Measurements from ENCODE around the gene TBCE. TPM values are rescaled to one million over a fixed set of nuclear protein-coding genes. Genes with fewer than 3 reads are reported as not detected.

The TBCE gene
- total RNA-seq, 1 experiment from 2014 or later, result 41.6 TPM

GRCh38 chr1:235470741-235471439, 103.7 kb downstream of the TBCE start:
- no peaks in the 10 kb centered on the region for H4K20me1 ChIP-seq (ENCODE audit: control insufficient read depth, insufficient read depth, insufficient read length)
- no peak overlapping the region for H4K91ac ChIP-seq (ENCODE audit: insufficient read length, low read depth, low read length)
- H3K4me2 ChIP-seq (ENCODE audit: insufficient read depth, insufficient read length, low read length), result no peak overlapping the region
- H2BK5ac ChIP-seq (ENCODE audit: insufficient read length, low read length), result no peak overlapping the region
- H3K27ac ChIP-seq (ENCODE audit: insufficient read length, low read depth, low read length), result no peak overlapping the region
- Mint-ChIP-seq H3K27ac (no peak overlapping the region), H3K4me3 (no peak overlapping the region), H3K36me3 (ENCODE audit: insufficient read depth in 1 of 3, low read depth in 3 of 3) (peaks cover 2 to 27% (median 26%) of the 10 kb centered on the region in 3 experiments; a peak in 6 of 7 replicates), H3K9me3 (no peaks in the 10 kb centered on the region), H3K27me3 (ENCODE audit: low read depth) (no peaks in the 10 kb centered on the region), H3K4me1 (no peaks in the 10 kb centered on the region)
- H2BK12ac ChIP-seq (ENCODE audit: insufficient read length, low read depth, low read length), result no peak overlapping the region
- H3K14ac ChIP-seq (ENCODE audit: insufficient read depth, low read length), result no peak overlapping the region
- no peak overlapping the region for H2AK5ac ChIP-seq (ENCODE audit: insufficient read length, low read length)
- H2AFZ ChIP-seq (ENCODE audit: low read length), result no peak overlapping the region
- no peaks in the 10 kb centered on the region for H3K27me3 ChIP-seq (ENCODE audit: insufficient read depth, low read length)
- no peak overlapping the region for H3K18ac ChIP-seq (ENCODE audit: insufficient read length, low read depth, low read length)
- H2BK20ac ChIP-seq (ENCODE audit: low read depth, low read length, poor library complexity, severe bottlenecking), result no peak overlapping the region
- no peak overlapping the region for H2BK120ac ChIP-seq (ENCODE audit: low read depth, low read length, poor library complexity, severe bottlenecking)
- H3K23me2 ChIP-seq (ENCODE audit: insufficient read length, low read depth, low read length, poor library complexity, severe bottlenecking), result no peaks in the 10 kb centered on the region
- H3K79me1 ChIP-seq (ENCODE audit: insufficient read depth, low read depth, low read length, poor library complexity, severe bottlenecking), result no peaks in the 10 kb centered on the region
- H3K56ac ChIP-seq (ENCODE audit: insufficient read length, low read depth, low read length), result no peak overlapping the region
- H4K8ac ChIP-seq (replicated peaks; ENCODE audit: insufficient read length, low read depth, low read length), result no peak overlapping the region
- H3T11ph ChIP-seq (ENCODE audit: low read length), result no peak overlapping the region
- DNase-seq, result no peak
- no peaks in the 10 kb centered on the region for H3K4me1 ChIP-seq (ENCODE audit: insufficient read depth, low read length)
- no peak overlapping the region for H4K5ac ChIP-seq (ENCODE audit: insufficient read length, low read depth, low read length)
- no peak overlapping the region for H3K23ac ChIP-seq (ENCODE audit: insufficient read length, low read depth, low read length)
- H2BK15ac ChIP-seq (ENCODE audit: low read depth, low read length), result no peak overlapping the region
- WGBS (ENCODE audit: extremely low coverage, insufficient read length, low lambda C conversion rate), result no CpG with 5 or more reads among the region's 6 CpGs
- TF ChIP-seq, protein P1, sequence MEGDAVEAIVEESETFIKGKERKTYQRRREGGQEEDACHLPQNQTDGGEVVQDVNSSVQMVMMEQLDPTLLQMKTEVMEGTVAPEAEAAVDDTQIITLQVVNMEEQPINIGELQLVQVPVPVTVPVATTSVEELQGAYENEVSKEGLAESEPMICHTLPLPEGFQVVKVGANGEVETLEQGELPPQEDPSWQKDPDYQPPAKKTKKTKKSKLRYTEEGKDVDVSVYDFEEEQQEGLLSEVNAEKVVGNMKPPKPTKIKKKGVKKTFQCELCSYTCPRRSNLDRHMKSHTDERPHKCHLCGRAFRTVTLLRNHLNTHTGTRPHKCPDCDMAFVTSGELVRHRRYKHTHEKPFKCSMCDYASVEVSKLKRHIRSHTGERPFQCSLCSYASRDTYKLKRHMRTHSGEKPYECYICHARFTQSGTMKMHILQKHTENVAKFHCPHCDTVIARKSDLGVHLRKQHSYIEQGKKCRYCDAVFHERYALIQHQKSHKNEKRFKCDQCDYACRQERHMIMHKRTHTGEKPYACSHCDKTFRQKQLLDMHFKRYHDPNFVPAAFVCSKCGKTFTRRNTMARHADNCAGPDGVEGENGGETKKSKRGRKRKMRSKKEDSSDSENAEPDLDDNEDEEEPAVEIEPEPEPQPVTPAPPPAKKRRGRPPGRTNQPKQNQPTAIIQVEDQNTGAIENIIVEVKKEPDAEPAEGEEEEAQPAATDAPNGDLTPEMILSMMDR (conservative IDR thresholded peaks at IDR 0.05), result no peak
- no peak overlapping the region for H3K9ac ChIP-seq (ENCODE audit: extremely low read depth, insufficient read length, low read length)
- no peak overlapping the region for H3K4ac ChIP-seq (ENCODE audit: low read depth, low read length)
- no peaks in the 10 kb centered on the region for H3K9me3 ChIP-seq (ENCODE audit: control insufficient read depth, low read depth, low read length)
- H3K79me2 ChIP-seq (ENCODE audit: insufficient read depth, low read length), result no peaks in the 10 kb centered on the region
